ENCODE measurements around the gene ABCA8. TPM values are rescaled to one million over a fixed set of nuclear protein-coding genes. Genes with fewer than 3 reads are reported as not detected.
"Not testable (repeated sequence)": the region's sequence is repeated elsewhere in the genome, so short reads cannot be mapped to it uniquely, and the experiment has no call there.

The ABCA8 gene
- total and polyA plus RNA-seq, 2 donors (not counting 1 experiment from before 2014, with no cell fraction given): 6.4 to 47.2 TPM

GRCh38 chr17:68963958-68964357 is 8.8 kb upstream of the ABCA8 start:
- no peak overlapping the region for H3K4me2 ChIP-seq (ENCODE audit: extremely low read depth, insufficient read depth, low read length)
- no peak overlapping the region for H3K4me3 ChIP-seq (replicated peaks in 1 of 4; ENCODE audit: control extremely low read depth in 1 of 4, insufficient read depth in 1 of 4, low read depth in 3 of 4, low read length in 4 of 4)
- H3K4me1 ChIP-seq (ENCODE audit: control insufficient read depth, extremely low read depth, insufficient read depth, low read length): no peaks in the 10 kb centered on the region
- no peaks in the 10 kb centered on the region for H3K36me3 ChIP-seq (ENCODE audit: control insufficient read depth, insufficient read depth, low read length)
- no peak overlapping the region for H3K27ac ChIP-seq (ENCODE audit: insufficient read depth, low read length)
- no peaks in the 10 kb centered on the region for H3K9me3 ChIP-seq (ENCODE audit: control insufficient read depth, insufficient read depth, low read depth, low read length)
- no peaks in the 10 kb centered on the region for H3K27me3 ChIP-seq (ENCODE audit: control insufficient read depth, insufficient read depth, low read length)
- no peak overlapping the region for H2AFZ ChIP-seq (ENCODE audit: low read length)
- no peak for TF ChIP-seq EZH2 (IDR thresholded peaks at IDR 0.05; ENCODE audit: low read length, missing control alignments)
- no peak for TF ChIP-seq CTCF (conservative IDR thresholded peaks at IDR 0.05 in 1 of 2, IDR thresholded peaks at IDR 0.05 in 1 of 2; ENCODE audit: low read depth in 1 of 2, low read length in 2 of 2)
- no peaks in the 10 kb centered on the region for H3K79me2 ChIP-seq (ENCODE audit: control insufficient read depth, insufficient read depth, low read length)
- DNase-seq (ENCODE audit: low read depth in 2 of 2): no peak
- H4K20me1 ChIP-seq (ENCODE audit: control insufficient read depth, extremely low read depth, insufficient read depth, low read length): no peaks in the 10 kb centered on the region
- H3K9ac ChIP-seq (ENCODE audit: insufficient read depth, low read length): no peak overlapping the region

GRCh38 chr17:68961214-68961882 is 6.2 kb upstream of the ABCA8 start:
- no peaks in the 10 kb centered on the region for H3K9me3 ChIP-seq (ENCODE audit: control insufficient read depth, insufficient read depth, low read depth, low read length)
- H3K4me2 ChIP-seq (ENCODE audit: extremely low read depth, insufficient read depth, low read length): no peak overlapping the region
- no peaks in the 10 kb centered on the region for H3K79me2 ChIP-seq (ENCODE audit: control insufficient read depth, insufficient read depth, low read length)
- H3K9ac ChIP-seq (ENCODE audit: insufficient read depth, low read length): no peak overlapping the region
- no peak overlapping the region for H3K4me3 ChIP-seq (replicated peaks in 1 of 4; ENCODE audit: control extremely low read depth in 1 of 4, insufficient read depth in 1 of 4, low read depth in 3 of 4, low read length in 4 of 4)
- TF ChIP-seq EZH2 (IDR thresholded peaks at IDR 0.05; ENCODE audit: low read length, missing control alignments) (no peak), CTCF (conservative IDR thresholded peaks at IDR 0.05 in 1 of 2, IDR thresholded peaks at IDR 0.05 in 1 of 2; ENCODE audit: low read depth in 1 of 2, low read length in 2 of 2) (no peak)
- H3K27ac ChIP-seq (ENCODE audit: insufficient read depth, low read length): no peak overlapping the region
- no peaks in the 10 kb centered on the region for H4K20me1 ChIP-seq (ENCODE audit: control insufficient read depth, extremely low read depth, insufficient read depth, low read length)
- no peaks in the 10 kb centered on the region for H3K27me3 ChIP-seq (ENCODE audit: control insufficient read depth, insufficient read depth, low read length)
- no peak for DNase-seq (ENCODE audit: low read depth in 2 of 2)
- H3K36me3 ChIP-seq (ENCODE audit: control insufficient read depth, insufficient read depth, low read length): no peaks in the 10 kb centered on the region
- no peaks in the 10 kb centered on the region for H3K4me1 ChIP-seq (ENCODE audit: control insufficient read depth, extremely low read depth, insufficient read depth, low read length)
- H2AFZ ChIP-seq (ENCODE audit: low read length): no peak overlapping the region

GRCh38 chr17:68959117-68959516 is 3.9 kb upstream of the ABCA8 start:
- H3K79me2 ChIP-seq (ENCODE audit: control insufficient read depth, insufficient read depth, low read length); H3K9me3 ChIP-seq (ENCODE audit: control insufficient read depth, insufficient read depth, low read depth, low read length); H3K4me1 ChIP-seq (ENCODE audit: control insufficient read depth, extremely low read depth, insufficient read depth, low read length); H2AFZ ChIP-seq (ENCODE audit: low read length); H3K27ac ChIP-seq (ENCODE audit: insufficient read depth, low read length); H3K9ac ChIP-seq (ENCODE audit: insufficient read depth, low read length); H3K4me2 ChIP-seq (ENCODE audit: extremely low read depth, insufficient read depth, low read length); H3K36me3 ChIP-seq (ENCODE audit: control insufficient read depth, insufficient read depth, low read length); H3K4me3 ChIP-seq (replicated peaks in 1 of 4; ENCODE audit: control extremely low read depth in 1 of 4, insufficient read depth in 1 of 4, low read depth in 3 of 4, low read length in 4 of 4); H3K27me3 ChIP-seq (ENCODE audit: control insufficient read depth, insufficient read depth, low read length); DNase-seq (ENCODE audit: low read depth in 2 of 2); H4K20me1 ChIP-seq (ENCODE audit: control insufficient read depth, extremely low read depth, insufficient read depth, low read length): not testable (repeated sequence)

Data from fibroblast of lung (primary cell).